PC-3 (cell line): ENCODE results near the gene PYGO1.
"Not testable (repeated sequence)": the region's sequence is repeated elsewhere in the genome, so short reads cannot be mapped to it uniquely, and the experiment has no call there.

Experiments
- CTCF ChIP-seq: fragments of 300-600 bp; sonication (generic); conservative IDR thresholded peaks from 2 replicates; pipeline ENCODE4 v1.5.1; 2017; ENCODE audit warnings: antibody characterized with exemption, low read depth, mild to moderate bottlenecking, low read length
- EZH2 ChIP-seq: fragments of 300-600 bp; sonication (generic); IDR thresholded peaks from one replicate; pipeline ENCODE4 v1.6.1; 2017; ENCODE audit warnings: antibody characterized with exemption, mild to moderate bottlenecking, low read length; ENCODE audit not compliant: unreplicated experiment
- EZH2phosphoT487 ChIP-seq: fragments of 300-600 bp; sonication (generic); IDR thresholded peaks from 2 replicates; pipeline ENCODE4 v1.6.1; 2018; ENCODE audit warnings: mild to moderate bottlenecking, antibody characterized with exemption, low read length, borderline replicate concordance

GRCh38 chr15:55505407-55505806, 82.7 kb downstream of the PYGO1 start:
- TF ChIP-seq CTCF, EZH2phosphoT487, EZH2: not testable (repeated sequence)
